Fibroblast of lung (primary cell): ENCODE data around the gene IKBKE. TPM values are rescaled to one million over a fixed set of nuclear protein-coding genes. Genes with fewer than 3 reads are reported as not detected.

ENCODE experiments used
- DNase-seq, 2 donors: peaks; one replicate each; pipeline versions ENCODE4 v3.0.0 to v3.0.0-alpha.2; 2010; ENCODE audit warnings: low read depth in 2 of 2
- H2AFZ ChIP-seq: 2 replicates; pipeline ENCODE4 v1.5.1; 2012; ENCODE audit warnings: low read length, control low read depth, inconsistent platforms
- H3K27ac ChIP-seq: 2 replicates; pipeline ENCODE4 v1.5.1; 2011; ENCODE audit warnings: low read length, control low read depth; ENCODE audit not compliant: insufficient read depth
- H3K27me3 ChIP-seq: 2 replicates; pipeline ENCODE4 v1.5.1; 2011; ENCODE audit warnings: mild to moderate bottlenecking, low read length; ENCODE audit not compliant: control insufficient read depth, insufficient read depth
- H3K36me3 ChIP-seq: 2 replicates; pipeline ENCODE4 v1.5.1; 2011; ENCODE audit warnings: low read length; ENCODE audit not compliant: control insufficient read depth, insufficient read depth
- H3K4me1 ChIP-seq: 2 replicates; pipeline ENCODE4 v1.5.1; 2011; ENCODE audit warnings: low read length; ENCODE audit not compliant: control insufficient read depth, insufficient read depth; ENCODE audit errors: extremely low read depth
- H3K4me2 ChIP-seq: 2 replicates; pipeline ENCODE4 v1.5.1; 2011; ENCODE audit warnings: low read length, control low read depth; ENCODE audit not compliant: insufficient read depth; ENCODE audit errors: extremely low read depth
- H3K4me3 ChIP-seq, 4 experiments: fragments of 200-600 bp in 1 of 4; sonication (generic) in 1 of 4; replicated peaks in 1 of 4; 2 replicates each; pipeline ENCODE4 v1.5.1; 2011 to 2016; ENCODE audit warnings: low read length in 4 of 4, low read depth in 3 of 4, mild to moderate bottlenecking in 3 of 4, control low read depth in 2 of 4, inconsistent platforms in 1 of 4, mixed read lengths in 1 of 4; ENCODE audit not compliant: insufficient read depth in 1 of 4; ENCODE audit errors: control extremely low read depth in 1 of 4
- H3K79me2 ChIP-seq: 2 replicates; pipeline ENCODE4 v1.5.1; 2012; ENCODE audit warnings: mild to moderate bottlenecking, low read length, inconsistent platforms; ENCODE audit not compliant: control insufficient read depth, insufficient read depth
- H3K9ac ChIP-seq: 2 replicates; pipeline ENCODE4 v1.5.1; 2011; ENCODE audit warnings: mild to moderate bottlenecking, low read length, control low read depth; ENCODE audit not compliant: insufficient read depth
- H3K9me3 ChIP-seq: 2 replicates; pipeline ENCODE4 v1.5.1; 2012; ENCODE audit warnings: low read depth, low read length; ENCODE audit not compliant: control insufficient read depth, insufficient read depth
- H4K20me1 ChIP-seq: 2 replicates; pipeline ENCODE4 v1.5.1; 2011; ENCODE audit warnings: low read length; ENCODE audit not compliant: control insufficient read depth, insufficient read depth; ENCODE audit errors: extremely low read depth
- CTCF ChIP-seq, 2 donors: IDR thresholded peaks in 1 of 2; conservative IDR thresholded peaks in 1 of 2; 1 replicate in 1 of 2; 2 replicates in 1 of 2; pipeline ENCODE4 v1.5.1; 2011 to 2012; ENCODE audit warnings: low read length in 2 of 2, control low read depth in 1 of 2, inconsistent platforms in 1 of 2, low read depth in 1 of 2, mild to moderate bottlenecking in 1 of 2
- EZH2 ChIP-seq: IDR thresholded peaks from 2 replicates; pipeline ENCODE4 v1.5.1; 2012; ENCODE audit warnings: low read length, control low read depth, mild to moderate bottlenecking; ENCODE audit errors: missing control alignments
- polyA plus RNA-seq, 2 donors: library from polyadenylated mRNA; depleted of rRNA in 1 of 2; stranded (reverse) in 1 of 2; unstranded in 1 of 2; fragments of >200 nt; gene quantifications; 2 replicates each; pipeline ENCODE4 v1.2.1, GENCODE V29; 2011 to 2012; ENCODE audit warnings: missing spikeins in 1 of 2
- total RNA-seq: library from RNA; depleted of rRNA; stranded (reverse); fragments of >200 nt; gene quantifications from 2 replicates; pipeline ENCODE4 v1.2.1, GENCODE V29; 2014

The IKBKE gene
- total and polyA plus RNA-seq, 2 donors (not counting 1 experiment from before 2014, with no cell fraction given) = 9.6 to 12.4 TPM

DNA sequence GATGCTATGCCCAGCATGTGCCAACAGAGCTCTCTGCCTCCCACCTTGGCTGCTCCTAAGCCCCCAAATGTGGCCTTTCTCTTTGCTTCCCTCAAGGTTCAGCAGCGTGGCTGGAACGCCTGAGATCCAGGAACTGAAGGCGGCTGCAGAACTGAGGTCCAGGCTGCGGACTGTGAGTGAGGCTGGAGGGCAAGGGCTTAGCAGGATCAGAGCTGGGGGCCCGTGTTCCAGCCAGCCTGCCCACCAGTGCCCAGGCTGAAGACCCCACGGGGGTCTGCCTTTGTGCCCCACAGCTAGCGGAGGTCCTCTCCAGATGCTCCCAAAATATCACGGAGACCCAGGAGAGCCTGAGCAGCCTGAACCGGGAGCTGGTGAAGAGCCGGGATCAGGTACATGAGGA is 14.6 kb downstream of the IKBKE start:
- Histone ChIP-seq H3K36me3 (peaks cover 4% of the 10 kb centered on the region), H3K4me3 (no peak overlapping the region), H3K79me2 (no peaks in the 10 kb centered on the region), H4K20me1 (no peaks in the 10 kb centered on the region), H2AFZ (no peak overlapping the region), H3K27ac (no peak overlapping the region), H3K4me2 (no peak overlapping the region), H3K27me3 (no peaks in the 10 kb centered on the region), H3K4me1 (peaks cover 3% of the 10 kb centered on the region), H3K9me3 (no peaks in the 10 kb centered on the region), H3K9ac (no peak overlapping the region)
- no peak for DNase-seq
- TF ChIP-seq CTCF (conservative IDR thresholded peaks at IDR 0.05 in 1 of 2, IDR thresholded peaks at IDR 0.05 in 1 of 2; ENCODE audit: low read depth in 1 of 2, low read length in 2 of 2) (no peak), EZH2 (no peak)

- TF ChIP-seq EZH2 (no peak), CTCF (conservative IDR thresholded peaks at IDR 0.05 in 1 of 2, IDR thresholded peaks at IDR 0.05 in 1 of 2; ENCODE audit: low read depth in 1 of 2, low read length in 2 of 2) (no peak)
- H3K27ac ChIP-seq = no peak overlapping the region
These were observed 16.9 kb downstream of the IKBKE start for GRCh38 chr1:206486995-206487788.

DNA sequence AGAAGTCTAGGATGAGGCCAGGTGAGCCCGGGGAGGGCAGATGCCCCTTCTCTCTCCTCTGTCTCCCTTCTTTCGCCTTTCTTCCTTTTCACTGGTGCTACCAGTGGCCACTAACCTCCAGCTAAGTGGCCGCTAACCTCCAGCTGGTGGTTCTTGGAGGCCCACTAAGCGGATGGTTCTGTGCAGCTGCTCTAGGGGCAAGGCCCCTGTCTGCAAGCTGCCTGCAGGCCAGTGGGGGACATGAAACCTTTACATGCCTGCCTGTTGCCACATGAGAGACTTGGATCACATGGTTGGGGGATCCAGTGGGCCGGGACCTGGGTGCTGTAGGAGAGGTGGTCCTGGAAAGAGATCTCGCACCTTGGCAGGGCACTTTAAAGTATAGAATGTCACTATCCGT is 17.7 kb downstream of the IKBKE start:
- no peak for TF ChIP-seq EZH2
- no peak for TF ChIP-seq CTCF (conservative IDR thresholded peaks at IDR 0.05 in 1 of 2, IDR thresholded peaks at IDR 0.05 in 1 of 2; ENCODE audit: low read depth in 1 of 2, low read length in 2 of 2)
- DNase-seq = no peak

More at GRCh38 chr1:206486995-206487788, 16.9 kb downstream of the IKBKE start:
- no peaks in the 10 kb centered on the region for H3K79me2 ChIP-seq
- no peaks in the 10 kb centered on the region for H4K20me1 ChIP-seq
- H3K36me3 ChIP-seq = peaks cover 8% of the 10 kb centered on the region
- H3K4me3 ChIP-seq = no peak overlapping the region
- no peak overlapping the region for H3K9ac ChIP-seq
- no peak for DNase-seq
- H3K9me3 ChIP-seq = no peaks in the 10 kb centered on the region
- H2AFZ ChIP-seq = no peak overlapping the region
- no peaks in the 10 kb centered on the region for H3K27me3 ChIP-seq
- H3K4me2 ChIP-seq = no peak overlapping the region
- H3K4me1 ChIP-seq = peaks cover 3% of the 10 kb centered on the region

More for the DNA sequence above, 17.7 kb downstream of the IKBKE start:
- Histone ChIP-seq H3K27me3 (no peaks in the 10 kb centered on the region), H3K27ac (no peak overlapping the region), H3K9me3 (no peaks in the 10 kb centered on the region), H4K20me1 (no peaks in the 10 kb centered on the region), H3K4me1 (peaks cover 3% of the 10 kb centered on the region), H3K36me3 (peaks cover 10% of the 10 kb centered on the region), H2AFZ (no peak overlapping the region), H3K79me2 (no peaks in the 10 kb centered on the region), H3K9ac (no peak overlapping the region), H3K4me2 (no peak overlapping the region), H3K4me3 (no peak overlapping the region)
